GM12891 (cell line): Measurements from ENCODE around the gene LRP1.

ENCODE experiments used
- POLR2A ChIP-seq: IDR thresholded peaks from 2 replicates; pipeline ENCODE4 v1.6.1; 2011; ENCODE audit warnings: low read depth, low read length, control low read depth
- POU2F2 ChIP-seq: IDR thresholded peaks from 2 replicates; pipeline ENCODE4 v1.6.1; 2011; ENCODE audit warnings: low read depth, mild to moderate bottlenecking, control low read depth, low read length, moderate library complexity

GRCh38 chr12:57229046-57229633 is 100.9 kb downstream of the LRP1 start:
- TF ChIP-seq POU2F2 (no peak), POLR2A (no peak)
